Mucosa of descending colon (tissue), 3 donors: Measurements from ENCODE around the gene ZBTB46. TPM values are rescaled to one million over a fixed set of nuclear protein-coding genes. Genes with fewer than 3 reads are reported as not detected.

Experiments
- ATAC-seq: fragments of 200-7000 bp; cut with Tn5 transposase; one replicate; pipeline ENCODE4 v1.9.1; 2020; ENCODE audit warnings: mild to moderate bottlenecking, moderate library complexity
- DNase-seq, 3 donors: peaks; one replicate each; pipeline ENCODE4 v3.0.0-alpha.2; 2020
- H3K36me3 ChIP-seq: fragments of 200-600 bp; one replicate; pipeline ENCODE4 v1.8.0; 2021; ENCODE audit warnings: low read depth, mild to moderate bottlenecking
- H3K4me1 ChIP-seq: fragments of 200-600 bp; one replicate; pipeline ENCODE4 v1.8.0; 2021; ENCODE audit warnings: low read depth, mild to moderate bottlenecking
- H3K4me3 ChIP-seq: fragments of 200-600 bp; one replicate; pipeline ENCODE4 v1.8.0; 2021; ENCODE audit warnings: mild to moderate bottlenecking
- H3K9me3 ChIP-seq: fragments of 200-600 bp; one replicate; pipeline ENCODE4 v1.8.0; 2021; ENCODE audit warnings: mild to moderate bottlenecking
- CTCF ChIP-seq: fragments of 200-600 bp; IDR thresholded peaks from one replicate; pipeline ENCODE4 v1.8.0; 2022; ENCODE audit warnings: antibody characterized with exemption, mild to moderate bottlenecking
- intact Hi-C, 2 donors: fragments of 100-400 bp; cut with DNase I in 1 of 2; cut with micrococcal nuclease in 1 of 2; formaldehyde crosslinking; loops; one replicate each; pipeline versions ENCODE4 v1.11.0 to v1.11.1; 2022; cut with DNase I, micrococcal nuclease
- total RNA-seq, 3 donors: library from RNA; stranded (reverse); fragmentation: NEBNext Ultra II Directional in 2 of 3; extraction: Animal tissue kit (Norgen Biotek cat#: 25700) in 2 of 3; gene quantifications; one replicate each; pipeline versions ENCODE4 v1.2.1 to v1.2.4, GENCODE V29; 2021 to 2023
- donor health status: DM: no; HTN: no; CAD: no; lungs with moderate emphysema.
- donor health status: DM: no; HTN: no; CAD: no.
- donor health status: DM: no; HTN: yes; CAD: no.

The ZBTB46 gene
- total RNA-seq, 3 donors from 2014 or later = 3.1 to 5.7 (median 3.3) TPM

GRCh38 chr20:63772781-63773518 lies 58.1 kb downstream of the ZBTB46 start:
- ATAC-seq = peak; percentile 56
- intact Hi-C loops = no loop called here
- TF ChIP-seq CTCF = no peak
- H3K4me1 ChIP-seq = no peaks in the 10 kb centered on the region
- H3K36me3 ChIP-seq = no peaks in the 10 kb centered on the region
- no peaks in the 10 kb centered on the region for H3K9me3 ChIP-seq
- H3K4me3 ChIP-seq = no peak overlapping the region
- DNase-seq = peak in 2 of 3 donors; percentile 33 to 46

DNA sequence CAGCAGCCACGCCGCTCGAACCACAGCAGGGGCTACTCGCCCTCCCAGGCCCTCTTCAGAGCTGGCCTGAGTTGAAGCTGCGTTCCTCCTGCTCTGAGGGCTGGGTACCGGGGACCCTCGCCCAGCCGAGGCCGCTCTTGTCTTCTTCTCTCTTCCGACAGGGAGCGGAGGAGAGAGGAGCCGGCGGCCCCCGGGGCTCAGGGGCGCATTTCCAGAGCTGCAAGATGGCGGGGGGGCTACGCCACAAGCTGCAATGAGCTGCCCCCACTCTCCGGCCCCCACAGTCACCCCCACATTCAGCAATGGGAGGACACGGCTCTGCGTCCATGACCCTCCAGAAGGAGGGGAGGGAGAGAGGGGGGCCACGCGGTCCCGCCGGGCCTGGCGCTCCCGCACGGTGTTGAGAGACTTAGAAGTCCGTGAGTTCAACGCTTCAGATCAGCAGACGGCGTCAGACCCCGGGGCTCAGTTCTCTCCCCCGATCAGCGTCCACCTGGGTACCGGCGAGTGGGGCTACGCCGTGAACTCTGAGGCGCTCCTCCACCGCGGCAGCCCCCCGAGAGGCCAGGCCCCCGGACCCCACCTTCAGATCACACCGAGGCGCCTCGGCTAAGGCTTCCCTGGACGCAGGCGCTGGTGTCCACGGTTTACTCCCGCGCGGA lies 59.9 kb downstream of the ZBTB46 start:
- DNase-seq (no peak), ATAC-seq (no peak)
- H3K36me3 ChIP-seq = no peaks in the 10 kb centered on the region
- H3K4me1 ChIP-seq = no peaks in the 10 kb centered on the region
- no peak overlapping the region for H3K4me3 ChIP-seq
- intact Hi-C loops = no loop called here
- TF ChIP-seq CTCF = no peak
- no peaks in the 10 kb centered on the region for H3K9me3 ChIP-seq

- no peak overlapping the region for H3K4me3 ChIP-seq
- H3K4me1 ChIP-seq = no peaks in the 10 kb centered on the region
- DNase-seq (peak in 1 of 3 donors; percentile 46), ATAC-seq (no peak)
- no peaks in the 10 kb centered on the region for H3K36me3 ChIP-seq
- no peaks in the 10 kb centered on the region for H3K9me3 ChIP-seq
- intact Hi-C loops = no loop called here
- no peak for TF ChIP-seq CTCF
These were observed 61.1 kb downstream of the ZBTB46 start for GRCh38 chr20:63769891-63770474.

DNA sequence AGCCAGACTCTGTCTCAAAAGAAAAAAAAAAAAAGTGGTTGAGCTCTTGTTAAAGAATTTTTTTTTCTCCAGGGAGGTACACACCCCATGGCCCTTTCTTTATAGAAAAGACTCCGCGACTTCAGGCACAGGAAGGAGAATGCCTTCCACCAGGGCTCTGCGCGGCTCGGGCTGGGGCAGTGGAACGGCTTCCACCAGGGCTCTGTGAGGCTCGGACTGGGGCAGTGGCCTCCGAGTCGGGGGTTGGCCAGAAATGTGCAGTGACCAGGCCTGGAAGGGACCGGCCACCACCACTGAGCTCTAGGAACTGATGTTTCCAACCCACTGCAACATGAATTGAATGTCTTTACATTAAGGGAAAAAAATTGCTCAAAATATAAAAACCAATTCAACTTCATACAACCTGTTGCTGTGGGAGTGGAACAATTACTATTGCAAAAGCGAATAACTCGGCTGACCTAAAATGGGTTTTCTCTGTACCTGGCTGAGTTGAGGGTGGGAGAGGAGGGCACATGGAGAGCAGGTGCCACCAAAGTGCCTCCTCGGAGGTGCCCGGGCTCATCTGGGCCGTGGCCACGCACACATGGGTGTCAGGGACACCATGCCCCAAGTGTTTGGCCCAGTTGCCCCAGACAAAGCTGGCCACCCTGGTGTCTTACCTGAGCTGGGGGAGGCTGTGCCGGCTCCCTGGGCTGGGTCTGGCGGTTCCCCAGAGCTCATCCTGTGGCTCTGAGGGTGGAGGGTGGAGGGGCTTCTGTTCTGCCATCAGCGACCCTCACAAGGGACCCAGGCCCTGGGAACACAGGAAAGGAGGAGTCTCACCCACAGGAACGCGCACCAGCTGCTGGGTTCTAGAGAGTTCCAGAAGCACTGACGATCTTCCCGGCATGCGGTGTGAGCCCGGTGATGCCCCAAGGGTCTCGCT lies 62.2 kb downstream of the ZBTB46 start:
- H3K9me3 ChIP-seq = no peaks in the 10 kb centered on the region
- no peaks in the 10 kb centered on the region for H3K4me1 ChIP-seq
- intact Hi-C loops = no loop called here
- H3K36me3 ChIP-seq = no peaks in the 10 kb centered on the region
- no peak overlapping the region for H3K4me3 ChIP-seq
- DNase-seq (no peak), ATAC-seq (no peak)
- no peak for TF ChIP-seq CTCF

DNA sequence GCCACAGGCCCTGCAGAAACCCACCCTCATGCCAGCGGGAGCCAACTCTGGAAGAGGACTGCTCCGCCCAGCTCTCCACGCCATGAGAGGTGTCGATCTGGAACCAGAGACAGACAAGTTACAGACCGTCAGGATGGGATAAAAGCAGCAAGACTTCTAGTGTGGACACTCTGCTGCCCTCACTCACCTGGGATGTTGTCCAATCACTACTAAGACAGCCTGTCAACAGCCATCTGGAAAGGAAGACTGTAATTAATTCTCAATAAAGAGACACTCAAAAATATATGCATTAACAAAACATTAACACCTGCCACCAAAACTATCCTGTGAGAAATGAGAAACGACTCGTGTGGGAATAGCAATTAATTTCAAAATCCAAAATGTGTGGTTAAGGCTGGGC lies 63.2 kb downstream of the ZBTB46 start:
- Histone ChIP-seq H3K4me3 (no peak overlapping the region), H3K9me3 (no peaks in the 10 kb centered on the region), H3K4me1 (no peaks in the 10 kb centered on the region), H3K36me3 (no peaks in the 10 kb centered on the region)
- no peak for DNase-seq
- ATAC-seq = no peak
- intact Hi-C loops = no loop called here
- no peak for TF ChIP-seq CTCF
